Uterus (tissue), 4 donors: ENCODE results near the gene MAPK11. TPM values are rescaled to one million over a fixed set of nuclear protein-coding genes. Genes with fewer than 3 reads are reported as not detected.

Experiments used
- DNase-seq, 2 donors: peaks; one replicate each; pipeline ENCODE4 v3.0.0-alpha.2; 2019 to 2020
- H3K27ac ChIP-seq, 2 donors: fragments of 200-600 bp; sonication (generic); 1 replicate in 1 of 2; 2 replicates in 1 of 2; pipeline ENCODE4 v1.5.1; 2016 to 2018
- H3K27me3 ChIP-seq, 2 donors: fragments of 200-600 bp; sonication (generic); one replicate each; pipeline ENCODE4 v1.5.1; 2018 to 2019; ENCODE audit warnings: control low read depth in 1 of 2
- H3K36me3 ChIP-seq, 2 donors: fragments of 200-600 bp; sonication (generic); one replicate each; pipeline ENCODE4 v1.5.1; 2019; ENCODE audit warnings: control low read depth in 1 of 2
- H3K4me1 ChIP-seq, 2 donors: fragments of 200-600 bp; sonication (generic); one replicate each; pipeline ENCODE4 v1.5.1; 2018 to 2019; ENCODE audit warnings: control low read depth in 1 of 2
- H3K4me3 ChIP-seq, 2 donors: fragments of 200-600 bp; sonication (generic); 1 replicate in 1 of 2; 2 replicates in 1 of 2; pipeline ENCODE4 v1.5.1; 2018 to 2019; ENCODE audit warnings: mild to moderate bottlenecking in 1 of 2
- H3K9me3 ChIP-seq, 2 donors: fragments of 200-600 bp; sonication (generic); one replicate each; pipeline ENCODE4 v1.5.1; 2019; ENCODE audit warnings: control low read depth in 1 of 2
- POLR2A ChIP-seq, 2 donors: fragments of 450-650 bp; IDR thresholded peaks; one replicate each; pipeline ENCODE4 v1.6.1; 2016; ENCODE audit warnings: antibody characterized with exemption in 2 of 2, mild to moderate bottlenecking in 1 of 2, moderate library complexity in 1 of 2
- intact Hi-C: fragments of 100-400 bp; cut with DNase I; formaldehyde crosslinking; loops from one replicate; pipeline ENCODE4 v1.15.1; 2023; ENCODE audit warnings: low total_unique reads
- total RNA-seq, 4 donors: library from RNA; depleted of rRNA in 3 of 4; stranded (reverse); fragments of >200 nt in 3 of 4; gene quantifications; one replicate each; pipeline versions ENCODE4 v1.1.0 to v1.2.4, GENCODE V29; 2014 to 2023
- TF ChIP-seq, protein P1 (sequence below), 4 experiments: fragments of 200-600 bp in 2 of 4; fragments of 450-650 bp in 2 of 4; sonication (generic) in 2 of 4; IDR thresholded peaks; one replicate each; pipeline ENCODE4 v1.5.1; 2016 to 2019; ENCODE audit warnings: antibody characterized with exemption in 4 of 4, mild to moderate bottlenecking in 2 of 4, moderate library complexity in 1 of 4
- donor health status: DM: yes; HTN: yes; CAD: no.

MAPK11 gene
- total RNA-seq, 4 donors from 2014 or later, result 7.9 to 39.5 (median 22.4) TPM

DNA sequence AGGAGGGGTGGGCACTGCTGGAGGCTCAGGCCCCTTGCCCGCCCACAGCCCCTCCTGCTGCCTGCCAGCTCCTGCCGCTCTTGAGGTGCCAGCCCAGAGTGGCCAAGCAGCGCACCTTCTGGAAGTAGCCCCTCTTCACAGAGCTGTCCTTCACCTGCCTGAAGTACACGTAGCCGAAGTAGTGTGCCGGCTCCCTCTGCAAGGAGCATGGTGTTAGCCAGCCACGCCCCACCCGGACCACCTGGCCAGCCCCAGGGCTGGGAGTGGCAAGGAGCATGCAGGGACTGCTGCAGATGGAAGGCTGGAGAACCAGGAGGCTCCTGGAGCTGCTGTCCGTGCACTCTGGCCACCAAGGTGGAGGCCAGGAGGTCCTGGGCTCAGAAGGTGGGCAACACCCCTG, 47.0 kb upstream of the MAPK11 start:
- Histone ChIP-seq H3K9me3 (no peaks in the 10 kb centered on the region), H3K27ac (no peak overlapping the region), H3K27me3 (no peaks in the 10 kb centered on the region), H3K36me3 (no peaks in the 10 kb centered on the region), H3K4me1 (no peaks in the 10 kb centered on the region), H3K4me3 (no peak overlapping the region)
- no peak for TF ChIP-seq POLR2A (IDR thresholded peaks at IDR 0.05)
- TF ChIP-seq, protein P1, sequence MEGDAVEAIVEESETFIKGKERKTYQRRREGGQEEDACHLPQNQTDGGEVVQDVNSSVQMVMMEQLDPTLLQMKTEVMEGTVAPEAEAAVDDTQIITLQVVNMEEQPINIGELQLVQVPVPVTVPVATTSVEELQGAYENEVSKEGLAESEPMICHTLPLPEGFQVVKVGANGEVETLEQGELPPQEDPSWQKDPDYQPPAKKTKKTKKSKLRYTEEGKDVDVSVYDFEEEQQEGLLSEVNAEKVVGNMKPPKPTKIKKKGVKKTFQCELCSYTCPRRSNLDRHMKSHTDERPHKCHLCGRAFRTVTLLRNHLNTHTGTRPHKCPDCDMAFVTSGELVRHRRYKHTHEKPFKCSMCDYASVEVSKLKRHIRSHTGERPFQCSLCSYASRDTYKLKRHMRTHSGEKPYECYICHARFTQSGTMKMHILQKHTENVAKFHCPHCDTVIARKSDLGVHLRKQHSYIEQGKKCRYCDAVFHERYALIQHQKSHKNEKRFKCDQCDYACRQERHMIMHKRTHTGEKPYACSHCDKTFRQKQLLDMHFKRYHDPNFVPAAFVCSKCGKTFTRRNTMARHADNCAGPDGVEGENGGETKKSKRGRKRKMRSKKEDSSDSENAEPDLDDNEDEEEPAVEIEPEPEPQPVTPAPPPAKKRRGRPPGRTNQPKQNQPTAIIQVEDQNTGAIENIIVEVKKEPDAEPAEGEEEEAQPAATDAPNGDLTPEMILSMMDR (IDR thresholded peaks at IDR 0.05), result no peak
- no peak for DNase-seq
- intact Hi-C loops, result no loop called here

DNA sequence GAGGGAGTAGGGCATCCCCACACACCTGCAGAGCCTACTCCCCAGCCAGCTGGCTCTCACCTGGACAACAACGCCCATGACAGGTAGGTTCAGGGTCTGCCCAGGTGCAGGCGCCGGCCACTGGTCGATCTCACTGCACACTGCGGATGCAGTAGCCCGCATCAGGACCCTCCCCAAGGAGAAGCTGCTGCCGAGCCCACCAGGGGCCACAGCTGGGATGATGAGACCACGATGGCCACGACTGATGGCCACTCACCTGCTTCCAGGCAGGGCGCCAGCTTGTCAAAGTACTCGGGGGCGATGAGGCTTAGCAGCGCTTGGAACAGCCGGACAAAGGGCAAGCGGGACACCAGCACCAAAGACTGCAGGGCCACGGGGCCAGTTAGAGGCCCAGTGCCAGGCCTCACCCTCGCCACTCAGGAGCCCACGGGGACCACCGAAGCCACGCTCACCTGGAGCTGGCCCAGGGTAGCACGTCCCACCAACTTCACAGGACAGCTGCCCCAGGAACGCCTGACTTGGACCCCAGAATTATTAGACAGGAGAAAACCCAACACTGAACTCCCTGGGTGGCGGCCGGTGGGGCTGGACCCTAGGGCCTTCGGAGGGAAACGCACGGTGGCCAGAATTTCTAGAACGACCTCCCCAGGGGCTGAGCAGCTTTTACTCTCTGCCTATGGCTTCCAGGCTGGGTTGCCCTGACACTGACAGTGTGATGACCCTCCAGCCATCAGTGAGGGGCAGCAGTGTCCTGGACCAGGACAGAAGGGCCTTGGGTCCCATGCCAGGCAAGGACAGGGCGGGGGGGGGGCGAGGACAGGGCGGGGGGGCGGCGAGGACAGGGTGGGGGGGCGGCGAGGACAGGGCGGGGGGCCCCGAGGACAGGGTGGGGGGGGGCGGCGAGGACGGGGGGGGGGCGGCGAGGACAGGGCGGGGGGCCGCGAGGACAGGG, 46.2 kb upstream of the MAPK11 start:
- Histone ChIP-seq H3K9me3 (no peaks in the 10 kb centered on the region), H3K4me1 (no peaks in the 10 kb centered on the region), H3K27me3 (no peaks in the 10 kb centered on the region), H3K27ac (no peak overlapping the region), H3K36me3 (no peaks in the 10 kb centered on the region), H3K4me3 (no peak overlapping the region)
- TF ChIP-seq, protein P1 (IDR thresholded peaks at IDR 0.05), result no peak
- no peak for TF ChIP-seq POLR2A (IDR thresholded peaks at IDR 0.05)
- intact Hi-C loops, result no loop called here
- no peak for DNase-seq

DNA sequence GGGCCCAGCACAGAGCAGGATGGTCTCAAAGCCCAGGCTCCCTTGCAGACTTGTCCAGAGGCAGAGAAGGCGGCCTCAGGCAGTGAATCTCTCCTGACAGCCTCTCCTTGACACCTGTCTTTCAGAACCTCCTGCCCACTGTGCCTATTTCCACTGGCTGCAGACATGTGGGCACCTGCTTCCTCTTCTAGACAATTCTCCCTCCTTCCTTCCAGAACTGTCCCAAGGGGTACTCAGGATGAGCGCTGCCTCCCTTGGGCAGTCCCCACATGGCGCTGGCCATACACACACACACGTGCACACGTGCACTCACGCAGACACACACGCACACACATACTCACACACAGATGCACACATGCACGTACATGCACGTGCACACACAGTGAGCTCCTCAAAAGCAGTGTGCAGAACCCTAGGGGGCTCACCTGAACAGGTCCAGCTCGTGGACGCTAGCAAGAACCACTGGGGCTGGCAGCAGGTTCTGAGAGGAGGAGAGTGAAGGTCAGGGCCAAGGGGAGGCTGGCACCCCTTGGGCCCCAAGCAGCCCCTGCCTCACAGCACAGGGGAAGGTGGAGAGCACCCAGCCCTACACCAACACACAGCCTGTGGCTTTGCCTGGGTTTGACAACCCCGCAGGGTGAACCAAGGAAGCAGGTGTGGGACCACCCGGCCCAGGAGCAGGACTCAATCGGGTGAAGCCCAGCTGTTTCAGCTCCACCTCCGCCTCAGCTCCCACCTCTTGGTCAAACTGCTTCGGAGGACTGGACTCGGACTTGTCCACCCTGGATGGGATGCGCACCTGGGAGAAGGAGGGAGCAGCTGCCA, 45.3 kb upstream of the MAPK11 start:
- no peaks in the 10 kb centered on the region for H3K9me3 ChIP-seq
- no peak for DNase-seq
- no peak overlapping the region for H3K4me3 ChIP-seq
- H3K27ac ChIP-seq, result no peak overlapping the region
- H3K36me3 ChIP-seq, result no peaks in the 10 kb centered on the region
- no peaks in the 10 kb centered on the region for H3K4me1 ChIP-seq
- H3K27me3 ChIP-seq, result no peaks in the 10 kb centered on the region
- intact Hi-C loops, result no loop called here
- TF ChIP-seq, protein P1 (IDR thresholded peaks at IDR 0.05), result no peak
- TF ChIP-seq POLR2A (IDR thresholded peaks at IDR 0.05), result no peak

DNA sequence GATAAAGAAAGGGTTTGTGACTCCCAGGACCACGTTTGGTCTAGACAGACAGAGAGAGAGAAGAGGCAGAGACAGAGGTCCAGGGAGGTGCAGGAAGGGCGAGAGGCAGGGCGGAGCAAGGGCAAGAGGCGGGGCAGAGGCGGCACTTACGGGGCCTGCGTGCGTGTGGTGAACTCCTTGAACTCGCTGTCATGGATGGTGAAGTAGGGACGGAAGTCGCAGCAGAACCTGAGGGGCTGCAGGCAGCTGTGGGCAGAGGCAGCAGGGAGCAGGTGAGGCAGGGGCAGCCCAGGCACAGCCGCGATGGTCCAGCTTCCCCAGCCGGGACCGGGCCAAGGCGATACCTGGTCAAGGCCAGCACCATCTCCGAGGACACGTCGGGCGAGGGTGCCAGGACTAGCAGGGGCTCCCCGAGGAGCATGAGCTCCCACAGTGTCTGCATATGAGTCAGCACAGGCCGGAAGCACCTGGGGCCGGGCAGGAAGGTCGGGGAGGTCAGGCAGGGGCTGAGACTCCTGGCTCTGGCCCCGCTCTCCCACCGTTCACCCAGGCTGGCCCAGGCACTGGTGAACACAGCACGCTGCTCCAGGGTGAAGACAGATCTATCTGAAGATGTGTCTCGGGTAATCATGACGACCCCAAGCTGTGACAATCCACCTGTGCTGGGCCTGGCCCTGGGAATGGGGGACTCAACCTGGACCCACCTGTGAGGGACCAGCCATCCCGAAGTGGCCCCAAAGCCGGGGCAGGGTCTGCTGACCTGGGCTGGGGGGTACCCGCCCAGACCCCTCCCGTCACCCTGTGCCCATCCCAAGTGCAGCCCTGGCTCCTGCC, 44.5 kb upstream of the MAPK11 start:
- H3K4me1 ChIP-seq, result no peaks in the 10 kb centered on the region
- H3K4me3 ChIP-seq, result no peak overlapping the region
- no peaks in the 10 kb centered on the region for H3K36me3 ChIP-seq
- no peak for DNase-seq
- no peaks in the 10 kb centered on the region for H3K27me3 ChIP-seq
- intact Hi-C loops, result no loop called here
- H3K27ac ChIP-seq, result no peak overlapping the region
- no peak for TF ChIP-seq POLR2A (IDR thresholded peaks at IDR 0.05)
- TF ChIP-seq, protein P1 (IDR thresholded peaks at IDR 0.05), result no peak
- H3K9me3 ChIP-seq, result no peaks in the 10 kb centered on the region
